ENCODE results near the gene TBC1D4. TPM values are rescaled to one million over a fixed set of nuclear protein-coding genes. Genes with fewer than 3 reads are reported as not detected.
A peak's percentile ranks its signal among the peaks of the same experiment; 100 is the strongest.

The TBC1D4 gene
- polyA plus RNA-seq (2012; rRNA removed), result 8.8 and 10.4 TPM in 2 replicates
- polyA plus RNA-seq (2012; cell fraction: cytosol; rRNA removed), result 6.4 and 6.6 TPM in 2 replicates
- 18.5 and 26.1 TPM in 2 replicates for polyA plus RNA-seq (2012; cell fraction: nucleus; rRNA removed)

DNA sequence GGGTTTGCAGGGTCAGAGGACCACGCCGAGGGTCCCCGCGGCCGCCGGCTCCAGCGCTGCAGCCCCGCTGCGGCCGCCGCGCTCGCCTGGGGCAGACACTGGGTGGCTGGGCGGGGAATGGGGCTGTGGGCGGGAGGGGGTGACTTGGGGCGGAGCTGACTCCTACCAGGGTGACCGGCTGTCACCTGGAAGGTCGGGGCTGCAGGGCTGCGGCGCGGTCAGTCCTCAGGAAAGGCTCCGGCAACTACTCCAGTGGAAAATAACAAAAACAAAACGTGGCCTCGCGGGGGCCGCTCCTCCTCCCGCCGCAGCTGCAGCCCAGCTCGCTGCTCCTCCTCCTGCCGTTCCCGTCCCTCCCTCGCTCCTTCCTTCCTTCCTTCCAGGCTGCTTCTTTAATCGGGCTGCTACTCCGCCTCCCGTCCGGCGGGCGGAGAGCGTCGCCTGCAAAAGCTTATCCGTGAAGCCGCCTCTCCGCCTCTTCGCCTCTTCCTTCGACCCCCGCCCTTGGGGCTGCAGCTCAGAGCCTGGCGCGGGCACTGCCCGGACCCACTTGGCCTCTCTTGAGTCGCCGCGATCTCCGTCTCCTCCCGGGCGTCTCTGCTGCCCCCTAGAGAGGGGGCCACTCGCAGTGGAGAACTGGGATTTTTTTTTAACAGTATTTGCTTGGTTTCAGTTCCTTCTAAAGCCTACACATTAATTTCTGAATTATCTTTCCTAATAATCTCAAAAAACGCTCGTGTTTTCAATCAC, at the start of gene TBC1D4:
Gene TBC1D4, minus strand, starts transcription at position 100 of the 750 bp plus-strand sequence. CDS start 402 bp downstream, outside the sequence.
- CTCF ChIA-PET, result interaction anchor here (0.6 to 7.3 kb wide), 35 partner anchors 10 to 224 kb away, joined by 3 to 76 read pairs (median 5); partner anchors contain the start of genes COMMD6 and UCHL3
- TF ChIP-seq IRF3 (IDR thresholded peaks at IDR 0.05; ENCODE audit: low read depth, low read length) (no peak), RXRA (IDR thresholded peaks at IDR 0.05; ENCODE audit: borderline replicate concordance, low read depth) (peak; percentile 29; the same call in 1 of the 2 replicates), SMC3 (IDR thresholded peaks at IDR 0.05; ENCODE audit: low read depth, low read length) (peak; percentile 48), RFX5 (IDR thresholded peaks at IDR 0.05; ENCODE audit: low read length) (no peak), RAD21 (IDR thresholded peaks at IDR 0.05; ENCODE audit: low read length) (peak; percentile 69), RCOR1 (IDR thresholded peaks at IDR 0.05; ENCODE audit: low read length) (peak; percentile 65), JUND (IDR thresholded peaks at IDR 0.05) (no peak), SIN3A (IDR thresholded peaks at IDR 0.05; ENCODE audit: borderline replicate concordance, low read depth, low read length) (peak; percentile 89), FOXJ3 (CRISPR knock-in tag; IDR thresholded peaks at IDR 0.05) (no peak), MEF2A (IDR thresholded peaks at IDR 0.05; ENCODE audit: borderline replicate concordance, low read depth) (no peak), NRF1 (IDR thresholded peaks at IDR 0.05; ENCODE audit: low read depth, low read length) (no peak), FOXM1 (IDR thresholded peaks at IDR 0.05; ENCODE audit: low read depth) (peak; percentile 70; the same call in 1 of the 2 replicates), MXI1 (IDR thresholded peaks at IDR 0.05; ENCODE audit: low read depth, low read length) (peak; percentile 49; the same call in 1 of the 2 replicates), TCF12 (IDR thresholded peaks at IDR 0.05) (no peak; the same call in 1 of the 2 replicates), MAX (IDR thresholded peaks at IDR 0.05; ENCODE audit: low read depth) (peak; percentile 68), EZH2phosphoT487 (IDR thresholded peaks at IDR 0.05; ENCODE audit: borderline replicate concordance, low read depth) (no peak), REST (IDR thresholded peaks at IDR 0.05; ENCODE audit: low read depth, low read length) (no peak; the same call in 1 of the 2 replicates)
- TF ChIP-seq, protein P1, sequence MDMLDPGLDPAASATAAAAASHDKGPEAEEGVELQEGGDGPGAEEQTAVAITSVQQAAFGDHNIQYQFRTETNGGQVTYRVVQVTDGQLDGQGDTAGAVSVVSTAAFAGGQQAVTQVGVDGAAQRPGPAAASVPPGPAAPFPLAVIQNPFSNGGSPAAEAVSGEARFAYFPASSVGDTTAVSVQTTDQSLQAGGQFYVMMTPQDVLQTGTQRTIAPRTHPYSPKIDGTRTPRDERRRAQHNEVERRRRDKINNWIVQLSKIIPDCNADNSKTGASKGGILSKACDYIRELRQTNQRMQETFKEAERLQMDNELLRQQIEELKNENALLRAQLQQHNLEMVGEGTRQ (IDR thresholded peaks at IDR 0.05; ENCODE audit: borderline replicate concordance, low read depth, low read length), result no peak
- TF ChIP-seq, protein P2, sequence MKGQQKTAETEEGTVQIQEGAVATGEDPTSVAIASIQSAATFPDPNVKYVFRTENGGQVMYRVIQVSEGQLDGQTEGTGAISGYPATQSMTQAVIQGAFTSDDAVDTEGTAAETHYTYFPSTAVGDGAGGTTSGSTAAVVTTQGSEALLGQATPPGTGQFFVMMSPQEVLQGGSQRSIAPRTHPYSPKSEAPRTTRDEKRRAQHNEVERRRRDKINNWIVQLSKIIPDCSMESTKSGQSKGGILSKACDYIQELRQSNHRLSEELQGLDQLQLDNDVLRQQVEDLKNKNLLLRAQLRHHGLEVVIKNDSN (IDR thresholded peaks at IDR 0.05; ENCODE audit: borderline replicate concordance, low read depth), result no peak
- TF ChIP-seq, protein P3, sequence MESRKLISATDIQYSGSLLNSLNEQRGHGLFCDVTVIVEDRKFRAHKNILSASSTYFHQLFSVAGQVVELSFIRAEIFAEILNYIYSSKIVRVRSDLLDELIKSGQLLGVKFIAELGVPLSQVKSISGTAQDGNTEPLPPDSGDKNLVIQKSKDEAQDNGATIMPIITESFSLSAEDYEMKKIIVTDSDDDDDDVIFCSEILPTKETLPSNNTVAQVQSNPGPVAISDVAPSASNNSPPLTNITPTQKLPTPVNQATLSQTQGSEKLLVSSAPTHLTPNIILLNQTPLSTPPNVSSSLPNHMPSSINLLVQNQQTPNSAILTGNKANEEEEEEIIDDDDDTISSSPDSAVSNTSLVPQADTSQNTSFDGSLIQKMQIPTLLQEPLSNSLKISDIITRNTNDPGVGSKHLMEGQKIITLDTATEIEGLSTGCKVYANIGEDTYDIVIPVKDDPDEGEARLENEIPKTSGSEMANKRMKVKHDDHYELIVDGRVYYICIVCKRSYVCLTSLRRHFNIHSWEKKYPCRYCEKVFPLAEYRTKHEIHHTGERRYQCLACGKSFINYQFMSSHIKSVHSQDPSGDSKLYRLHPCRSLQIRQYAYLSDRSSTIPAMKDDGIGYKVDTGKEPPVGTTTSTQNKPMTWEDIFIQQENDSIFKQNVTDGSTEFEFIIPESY (IDR thresholded peaks at IDR 0.05; ENCODE audit: borderline replicate concordance, low read depth), result no peak
- TF ChIP-seq, protein P4, sequence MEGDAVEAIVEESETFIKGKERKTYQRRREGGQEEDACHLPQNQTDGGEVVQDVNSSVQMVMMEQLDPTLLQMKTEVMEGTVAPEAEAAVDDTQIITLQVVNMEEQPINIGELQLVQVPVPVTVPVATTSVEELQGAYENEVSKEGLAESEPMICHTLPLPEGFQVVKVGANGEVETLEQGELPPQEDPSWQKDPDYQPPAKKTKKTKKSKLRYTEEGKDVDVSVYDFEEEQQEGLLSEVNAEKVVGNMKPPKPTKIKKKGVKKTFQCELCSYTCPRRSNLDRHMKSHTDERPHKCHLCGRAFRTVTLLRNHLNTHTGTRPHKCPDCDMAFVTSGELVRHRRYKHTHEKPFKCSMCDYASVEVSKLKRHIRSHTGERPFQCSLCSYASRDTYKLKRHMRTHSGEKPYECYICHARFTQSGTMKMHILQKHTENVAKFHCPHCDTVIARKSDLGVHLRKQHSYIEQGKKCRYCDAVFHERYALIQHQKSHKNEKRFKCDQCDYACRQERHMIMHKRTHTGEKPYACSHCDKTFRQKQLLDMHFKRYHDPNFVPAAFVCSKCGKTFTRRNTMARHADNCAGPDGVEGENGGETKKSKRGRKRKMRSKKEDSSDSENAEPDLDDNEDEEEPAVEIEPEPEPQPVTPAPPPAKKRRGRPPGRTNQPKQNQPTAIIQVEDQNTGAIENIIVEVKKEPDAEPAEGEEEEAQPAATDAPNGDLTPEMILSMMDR (IDR thresholded peaks at IDR 0.05), result peak; percentile 94

More for the DNA sequence above, at the start of gene TBC1D4:
- H3K79me2 ChIP-seq (ENCODE audit: insufficient read depth), result peaks cover 12% of the 10 kb centered on the region
- peak; percentile 89 for DNase-seq
- H4K20me1 ChIP-seq (ENCODE audit: insufficient read depth), result peaks cover 3% of the 10 kb centered on the region; the same call in 1 of the 2 replicates
- no peaks in the 10 kb centered on the region for H3K27me3 ChIP-seq (ENCODE audit: insufficient read depth)
- H3K9me2 ChIP-seq, result no peaks in the 10 kb centered on the region
- H3K4me1 ChIP-seq (ENCODE audit: control insufficient read depth in 1 of 2, insufficient read depth in 2 of 2, low read depth in 1 of 2, low read length in 1 of 2), result peaks cover 3 to 12% of the 10 kb centered on the region in 2 experiments; a peak in 3 of 4 replicates
- H3F3A ChIP-seq (replicated peaks; ENCODE audit: insufficient read depth), result peaks cover 22% of the 10 kb centered on the region
- peak within 1 kb of the TSS; percentile 83 to 93 for H3K4me3 ChIP-seq (ENCODE audit: low read depth in 2 of 2, low read length in 1 of 2)
- H3K36me3 ChIP-seq (replicated peaks in 1 of 2; ENCODE audit: control insufficient read depth in 1 of 2, insufficient read depth in 2 of 2, low read length in 1 of 2), result no peaks in the 10 kb centered on the region
- H3K9ac ChIP-seq, result peak within 1 kb of the TSS; percentile 64
- 2% methylated on average over 45 of the region's 58 CpGs for WGBS (ENCODE audit: low lambda C conversion rate)
- H3K27ac ChIP-seq (ENCODE audit: low read depth in 2 of 2, low read length in 1 of 2), result peak within 1 kb of the TSS; percentile 57 to 59
- peak within 1 kb of the TSS; percentile 84 for H3K4me2 ChIP-seq
- H2AFZ ChIP-seq (ENCODE audit: low read depth), result peak within 1 kb of the TSS; percentile 90
- H3K9me3 ChIP-seq, result no peaks in the 10 kb centered on the region
- POLR2A ChIA-PET, result no interaction called here

All from SK-N-SH (cell line).